GM12878 (cell line): Measurements from ENCODE around the gene MAPRE3. TPM values are rescaled to one million over a fixed set of nuclear protein-coding genes. Genes with fewer than 3 reads are reported as not detected.

ENCODE experiments used
- ATAC-seq: fragments of 200-7000 bp; cut with Tn5 transposase; 3 replicates; pipeline ENCODE4 v1.9.1; 2020; ENCODE audit warnings: mild to moderate bottlenecking, moderate library complexity
- BruUV-seq: library from RNA; stranded (reverse); fragments of 400-500 nt; replicated peaks from 2 replicates; lab custom pipeline; 2021; lab: Mats Ljungman, UMichigan
- CTCF ChIA-PET: fragments of 300-600 bp; sonication (Branson Sonifier 250); formaldehyde crosslinking; extraction: SDS; loops from one replicate; lab custom pipeline; 2021; ENCODE audit warnings: inconsistent platforms; lab: Yijun Ruan, JAX
- POLR2A ChIA-PET: fragments of 350-600 bp; formaldehyde crosslinking; extraction: SDS; loops from one replicate; lab custom pipeline; 2021; ENCODE audit warnings: inconsistent platforms; lab: Charles Lee
- RAD21 ChIA-PET: fragments of 300-600 bp; sonication (Branson Sonifier 250); formaldehyde crosslinking; loops from one replicate; lab custom pipeline; 2023; ENCODE audit warnings: antibody characterized with exemption; ENCODE audit not compliant: unreplicated experiment; lab: Charles Lee
- SMC1A ChIA-PET: fragments of 300-600 bp; sonication (Branson Sonifier 250); formaldehyde crosslinking; loops from one replicate; lab custom pipeline; 2023; ENCODE audit not compliant: unreplicated experiment, uncharacterized antibody; lab: Charles Lee
- DNase-seq: peaks from one replicate; pipeline ENCODE4 v3.0.0-alpha.2; 2011; ENCODE audit warnings: low read depth, low spot score
- FAIRE-seq: peaks from 3 replicates; lab custom pipeline; 2011; peaks lifted over from hg19 to GRCh38; lab: Jason Lieb, UNC
- H2AFZ ChIP-seq: 2 replicates; pipeline ENCODE4 v1.6.0; 2011; ENCODE audit warnings: low read depth, low read length, control low read depth; ENCODE audit not compliant: control insufficient read depth
- H3K27ac ChIP-seq: 2 replicates; pipeline ENCODE4 v1.5.1; 2011; ENCODE audit warnings: control low read depth; ENCODE audit not compliant: control insufficient read depth, insufficient read depth
- H3K27me3 ChIP-seq, 2 experiments: replicated peaks in 1 of 2; 2 replicates each; pipeline versions ENCODE4 v1.6.0 to v1.6.1; 2011; ENCODE audit warnings: low read length in 1 of 2; ENCODE audit not compliant: control insufficient read depth in 2 of 2, insufficient read depth in 2 of 2
- H3K36me3 ChIP-seq, 2 experiments: 2 replicates each; pipeline ENCODE4 v1.5.1; 2011; ENCODE audit warnings: low read length in 1 of 2; ENCODE audit not compliant: control insufficient read depth in 2 of 2, insufficient read depth in 2 of 2
- H3K4me1 ChIP-seq: 2 replicates; pipeline ENCODE4 v1.6.1; 2011; ENCODE audit warnings: mild to moderate bottlenecking, low read length, moderate library complexity, mixed read lengths; ENCODE audit not compliant: control insufficient read depth, insufficient read depth
- H3K4me2 ChIP-seq: 2 replicates; pipeline ENCODE4 v1.6.0; 2011; ENCODE audit warnings: control low read depth; ENCODE audit not compliant: control insufficient read depth, insufficient read depth
- H3K4me3 ChIP-seq: fragments of 200-600 bp; sonication (generic); 2 replicates; pipeline ENCODE4 v1.5.1; 2016
- H3K79me2 ChIP-seq: 2 replicates; pipeline ENCODE4 v1.6.0; 2011; ENCODE audit warnings: low read length; ENCODE audit not compliant: control insufficient read depth, insufficient read depth
- H3K9ac ChIP-seq: 2 replicates; pipeline ENCODE4 v1.8.0; 2011; ENCODE audit warnings: low read length, control low read depth, mixed read lengths; ENCODE audit not compliant: control insufficient read depth, insufficient read depth
- H3K9me3 ChIP-seq: replicated peaks from 3 replicates; pipeline ENCODE4 v1.5.1; 2011; ENCODE audit warnings: mild to moderate bottlenecking, low read length; ENCODE audit not compliant: control insufficient read depth, insufficient read depth
- H4K20me1 ChIP-seq: 2 replicates; pipeline ENCODE4 v1.6.0; 2011; ENCODE audit not compliant: control insufficient read depth, insufficient read depth
- ASH2L ChIP-seq: fragments of 300-600, 200-600 bp; sonication (generic); IDR thresholded peaks from 2 replicates; pipeline ENCODE4 v1.6.1; 2017; ENCODE audit warnings: low read depth, mild to moderate bottlenecking, borderline replicate concordance
- CHD2 ChIP-seq: IDR thresholded peaks from 2 replicates; pipeline ENCODE4 v1.6.1; 2011; ENCODE audit warnings: low read depth, low read length, improper control_type of control experiment, borderline replicate concordance
- E4F1 ChIP-seq: fragments of 450-650 bp; IDR thresholded peaks from 2 replicates; pipeline ENCODE4 v1.6.1; 2018; ENCODE audit warnings: borderline replicate concordance, mild to moderate bottlenecking; ENCODE audit not compliant: partially characterized antibody
- KDM1A ChIP-seq: fragments of 200-600 bp; sonication (generic); IDR thresholded peaks from 2 replicates; pipeline ENCODE4 v1.6.1; 2016; ENCODE audit warnings: borderline replicate concordance
- MAX ChIP-seq: IDR thresholded peaks from 2 replicates; pipeline ENCODE4 v1.6.1; 2012; ENCODE audit warnings: low read depth, low read length, improper control_type of control experiment
- PML ChIP-seq: IDR thresholded peaks from 2 replicates; pipeline ENCODE4 v1.6.1; 2012; ENCODE audit warnings: low read length, inconsistent platforms
- RAD21 ChIP-seq: IDR thresholded peaks from 2 replicates; pipeline ENCODE4 v1.6.1; 2011; ENCODE audit warnings: mild to moderate bottlenecking, low read depth, low read length, moderate library complexity; ENCODE audit not compliant: insufficient read depth
- RELA ChIP-seq: fragments of 450-650 bp; IDR thresholded peaks from 2 replicates; pipeline ENCODE4 v1.8.0; 2014; ENCODE audit warnings: borderline replicate concordance; ENCODE audit not compliant: partially characterized antibody
- SP1 ChIP-seq: IDR thresholded peaks from one replicate; pipeline ENCODE4 v1.6.1; 2011; ENCODE audit warnings: low read depth, low read length
- SUZ12 ChIP-seq: fragments of 200-600 bp; sonication (generic); IDR thresholded peaks from one replicate; pipeline ENCODE4 v1.6.1; 2018; ENCODE audit warnings: antibody characterized with exemption, mild to moderate bottlenecking; ENCODE audit not compliant: unreplicated experiment
- TCF7 ChIP-seq: IDR thresholded peaks from 2 replicates; pipeline ENCODE4 v1.6.1; 2014; ENCODE audit warnings: antibody characterized with exemption, borderline replicate concordance
- ZBED1 ChIP-seq: IDR thresholded peaks from 2 replicates; pipeline ENCODE4 v1.6.1; 2016; ENCODE audit warnings: borderline replicate concordance
- ZSCAN29 ChIP-seq: fragments of 450-650 bp; IDR thresholded peaks from 2 replicates; pipeline ENCODE4 v1.6.1; 2017; ENCODE audit warnings: mild to moderate bottlenecking, moderate library complexity
- WGBS: methylation state at CpG from one replicate; pipeline ENCODE4 v1.1.6; 2016; ENCODE audit warnings: low lambda C conversion rate; ENCODE audit not compliant: insufficient replicate concordance, insufficient coverage; ENCODE audit errors: missing lambda C conversion rate; 5-methylcytosine and 5-hydroxymethylcytosine counted together
- in situ Hi-C: fragments of 300-500 bp; cut with MboI; formaldehyde crosslinking; loops from 9 replicates; pipeline ENCODE4 v1.14.3; 2018; ENCODE audit warnings: mixed read lengths
- intact Hi-C: fragments of 100-400 bp; cut with micrococcal nuclease; formaldehyde crosslinking; loops from one replicate; pipeline ENCODE4 v1.14.2; 2022; ENCODE audit not compliant: unreplicated experiment
- polyA plus RNA-seq, 11 experiments: library from polyadenylated mRNA; depleted of rRNA in 4 of 11; unstranded in 6 of 11; stranded (reverse) in 5 of 11; fragments of >200 nt; fragmentation: Nextera tagmentation in 4 of 11; fragmentation: Illumina TruSeq in 1 of 11; extraction: Ambion mirVana in 4 of 11; extraction: Trizol in 1 of 11; gene quantifications; 1 replicate in 1 of 11; 2 replicates in 10 of 11; pipeline versions ENCODE4 v1.2.1 to v1.2.3, GENCODE V29; 2011 to 2016; ENCODE audit warnings: inconsistent platforms in 2 of 11, missing spikeins in 2 of 11, low read depth in 1 of 11
- total RNA-seq, 4 experiments: library from RNA; depleted of rRNA in 3 of 4; stranded (reverse); fragments of >200 nt in 3 of 4; fragmentation: Illumina TruSeq in 1 of 4; extraction: Trizol in 1 of 4; gene quantifications; 2 replicates each; pipeline versions ENCODE4 v1.2.1 to v1.2.3, GENCODE V29; 2013 to 2021

The MAPRE3 gene
- total and polyA plus RNA-seq, 10 of the 15 experiments (the other 5 are each of a cell fraction or from before 2014, with no cell fraction given), result 0.03 to 1.3 (median 0.73) TPM; not detected in 1

- peak; percentile 74 for TF ChIP-seq RELA
- TF ChIP-seq E4F1, result no peak
- 0 out of 2 replicates have a peak, but pooled peaks have one; percentile 38 for TF ChIP-seq ZBED1
- no peak for TF ChIP-seq MAX
- TF ChIP-seq KDM1A, result no peak
- TF ChIP-seq, all 136 proteins: peak for 18
These were observed 101.8 kb downstream of the MAPRE3 start (continued) for GRCh38 chr2:27071990-27072830.

GRCh38 chr2:27072920-27073319, 102.5 kb downstream of the MAPRE3 start:
- BruUV-seq, result no TSS peak

More at GRCh38 chr2:27072920-27073319, 102.5 kb downstream of the MAPRE3 start:
- H3K4me3 ChIP-seq, result peak overlapping the region; percentile 85; the same call in 1 of the 2 replicates
- ATAC-seq (no peak), DNase-seq (no peak), FAIRE-seq (no peak)
- RAD21 ChIA-PET, result interaction anchor here (0.9 to 2.8 kb wide), 4 partner anchors 9 to 31 kb away, joined by 3 to 31 read pairs (median 16); partner anchors contain the start of genes AGBL5 and KHK
- H3K36me3 ChIP-seq, result peaks cover 2 to 12% of the 10 kb centered on the region in 2 experiments; a peak in 2 of 4 replicates
- H3K9ac ChIP-seq, result peak overlapping the region; percentile 76
- intact Hi-C loops (no loop called here), in situ Hi-C loops (no loop called here)
- peak overlapping the region; percentile 95; the same call in 1 of the 2 replicates for H3K4me2 ChIP-seq
- H3K27me3 ChIP-seq, result no peaks in the 10 kb centered on the region
- H2AFZ ChIP-seq, result no peak overlapping the region
- SMC1A ChIA-PET, result interaction anchor here (0.6 to 5.4 kb wide), 6 partner anchors 8 to 111 kb away, joined by 3 to 33 read pairs (median 4); partner anchors contain the start of genes AGBL5 and TMEM214
- peaks cover 42% of the 10 kb centered on the region for H3K4me1 ChIP-seq
- CTCF ChIA-PET, result interaction anchor here (0.5 to 4.0 kb wide), 7 partner anchors 9 to 230 kb away, joined by 3 to 36 read pairs (median 4); partner anchors contain the start of genes AGBL5 and KHK
- H4K20me1 ChIP-seq, result no peaks in the 10 kb centered on the region
- no peaks in the 10 kb centered on the region for H3K9me3 ChIP-seq
- peaks cover 32% of the 10 kb centered on the region for H3K79me2 ChIP-seq
- TF ChIP-seq TCF7 (no peak), ASH2L (no peak), SUZ12 (no peak), CHD2 (no peak), ZSCAN29 (no peak), RAD21 (no peak), PML (no peak), RELA (no peak), SP1 (no peak)
- POLR2A ChIA-PET, result interaction anchor here (0.6 to 12.2 kb wide), 8 partner anchors 10 to 889 kb away, joined by 3 to 139 read pairs (median 4); partner anchors contain the start of genes AGBL5, EIF2B4 and TMEM214
- H3K27ac ChIP-seq, result peak overlapping the region; percentile 94
- WGBS, result 96% methylated on average over 5 of the region's 5 CpGs
